ENCODE results near the gene LBX1. TPM values are rescaled to one million over a fixed set of nuclear protein-coding genes. Genes with fewer than 3 reads are reported as not detected.

LBX1 gene, protein sequence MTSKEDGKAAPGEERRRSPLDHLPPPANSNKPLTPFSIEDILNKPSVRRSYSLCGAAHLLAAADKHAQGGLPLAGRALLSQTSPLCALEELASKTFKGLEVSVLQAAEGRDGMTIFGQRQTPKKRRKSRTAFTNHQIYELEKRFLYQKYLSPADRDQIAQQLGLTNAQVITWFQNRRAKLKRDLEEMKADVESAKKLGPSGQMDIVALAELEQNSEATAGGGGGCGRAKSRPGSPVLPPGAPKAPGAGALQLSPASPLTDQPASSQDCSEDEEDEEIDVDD
- total RNA-seq (2014; rRNA removed) = 1.7 TPM in 2 replicates
- polyA plus RNA-seq (2012) = 0.73 TPM

DNA sequence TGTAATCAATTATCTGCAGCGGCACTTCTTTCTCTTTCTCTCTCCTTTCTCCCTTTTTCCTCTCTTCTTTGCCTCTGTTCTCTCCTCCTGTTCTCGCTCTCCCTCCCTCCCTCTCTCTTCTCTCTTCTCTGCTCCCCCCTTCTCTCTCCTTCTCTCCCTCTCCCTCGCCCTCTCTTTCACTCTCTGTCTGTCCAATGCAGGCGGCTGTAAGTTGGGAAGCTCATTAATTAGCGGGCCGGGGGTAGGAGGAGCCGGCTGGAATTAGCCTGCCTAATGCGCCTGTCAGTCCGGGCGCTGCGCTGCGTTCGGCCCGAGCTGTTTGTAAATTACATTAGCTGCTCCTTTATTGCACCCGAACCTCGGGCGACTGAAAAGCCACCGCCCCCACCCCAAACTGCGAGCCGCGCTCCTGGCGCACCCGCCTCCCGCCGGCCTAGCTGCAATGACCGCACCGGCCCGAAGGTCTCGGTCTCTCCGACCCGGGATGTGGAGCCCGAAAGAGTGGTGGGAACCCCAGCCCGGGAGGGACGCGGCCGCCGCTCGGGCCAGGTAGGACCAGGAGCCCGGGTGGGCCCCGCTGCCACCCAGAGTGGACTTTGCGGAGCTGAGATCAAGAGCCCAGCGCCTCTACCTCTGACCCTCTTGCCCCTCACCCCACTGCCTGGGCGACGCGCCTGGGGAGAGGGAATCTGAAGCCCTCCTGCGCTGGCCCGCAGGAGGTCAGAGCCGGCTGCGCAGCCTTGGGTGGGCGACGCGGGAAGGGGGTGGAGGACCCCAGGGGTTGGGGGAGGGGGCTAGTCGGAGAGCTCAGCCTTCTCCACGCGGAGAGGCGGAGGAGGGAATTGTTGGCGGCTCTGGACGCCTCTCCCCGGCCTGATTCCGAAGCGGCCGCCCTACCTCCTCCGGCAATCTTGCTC is at the start of gene LBX1:
LBX1 (minus strand) TSS at position 198 of the 917 bp plus-strand sequence. CDS start 648 bp downstream, outside the sequence.
- DNase-seq (ENCODE audit: low read depth) = peak; percentile 12

DNA sequence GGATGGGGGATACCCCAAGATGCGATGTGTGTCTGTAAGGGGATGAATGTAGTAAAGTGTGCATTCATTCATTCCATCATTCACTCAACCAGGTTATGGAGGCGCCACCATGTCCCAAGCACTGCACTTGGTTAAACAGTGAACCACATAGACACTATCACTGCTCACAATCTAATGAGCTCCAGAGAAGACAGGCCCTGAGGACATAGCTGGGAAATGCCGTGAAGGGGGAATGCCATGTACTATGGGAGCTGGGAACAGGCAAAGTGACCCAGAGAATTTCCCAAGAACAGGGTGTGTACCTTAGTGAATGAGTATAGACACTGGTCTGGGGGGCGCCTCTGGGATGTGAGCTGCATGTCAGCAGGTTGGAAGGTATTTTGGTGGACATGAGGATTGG is 44.5 kb upstream of the LBX1 start:
- no peak for DNase-seq (ENCODE audit: low read depth)

DNA sequence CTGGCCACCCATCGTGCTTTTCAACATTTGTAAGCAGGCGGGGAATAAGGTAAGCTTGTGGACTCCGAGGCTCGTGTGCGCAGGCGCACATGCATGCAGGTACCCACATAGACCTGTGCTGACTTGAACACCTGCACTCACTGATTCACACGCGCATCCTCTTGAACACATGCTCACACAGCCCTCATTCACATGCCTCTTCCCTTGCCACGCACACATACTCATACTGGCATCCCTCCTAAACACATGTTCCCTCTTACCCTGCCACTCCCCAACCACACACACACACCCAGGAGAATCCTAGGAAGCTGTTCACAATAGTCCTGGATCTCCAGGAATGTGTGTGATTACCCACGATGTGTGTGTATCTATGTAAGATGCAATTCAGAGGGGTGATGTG is 44.1 kb upstream of the LBX1 start:
- no peak for DNase-seq (ENCODE audit: low read depth)

DNA sequence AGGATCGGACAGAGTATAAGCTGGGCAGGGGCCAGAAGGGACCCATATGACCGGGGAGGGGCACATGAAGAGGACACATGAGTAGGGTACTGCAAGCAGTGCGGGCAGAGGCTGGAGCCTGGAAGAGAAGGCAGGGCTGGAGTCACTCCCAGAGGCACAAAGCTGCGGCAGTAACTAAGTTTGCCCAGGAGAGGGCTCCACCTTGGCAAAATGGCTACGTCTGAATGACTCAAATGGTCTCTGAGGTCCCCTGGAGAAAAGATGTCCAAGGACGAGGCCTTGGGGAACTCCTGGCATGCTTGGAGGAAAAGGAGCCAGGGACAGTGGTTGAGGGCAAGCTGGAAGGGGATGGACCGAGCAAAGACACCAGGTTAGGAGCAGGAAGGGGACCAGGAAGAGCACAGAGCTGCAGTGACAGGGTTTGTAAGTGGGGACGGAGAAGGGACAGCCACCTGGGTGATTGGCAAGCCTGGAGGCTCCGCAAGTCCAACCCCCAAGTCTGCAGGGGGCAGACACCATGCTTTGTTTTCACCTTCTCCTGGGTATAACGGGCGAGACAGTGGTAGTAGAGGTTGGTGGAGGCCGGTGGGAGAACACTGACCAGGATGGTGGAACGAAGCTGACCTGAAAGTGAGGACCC is 43.1 kb upstream of the LBX1 start:
- DNase-seq (ENCODE audit: low read depth) = peak; percentile 61

DNA sequence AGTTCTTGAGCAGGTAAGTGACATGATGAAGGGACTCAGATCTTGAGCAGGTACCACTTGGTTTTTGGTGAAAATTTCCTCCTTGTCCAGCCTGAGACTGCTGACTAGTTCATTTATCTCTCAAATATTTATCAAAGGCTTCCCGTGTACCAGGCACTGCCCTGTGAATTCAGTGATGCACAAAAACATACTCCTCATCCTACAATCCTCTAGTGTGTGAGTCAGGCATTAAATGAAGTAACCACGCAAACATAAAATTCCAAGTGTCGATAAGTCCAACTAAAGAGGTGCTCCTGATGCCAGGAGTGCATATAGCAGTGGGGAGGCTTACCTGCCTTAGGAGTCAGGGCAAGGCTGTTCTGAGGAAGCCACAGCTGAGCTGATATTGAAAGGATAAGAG is 41.5 kb upstream of the LBX1 start:
- no peak for DNase-seq (ENCODE audit: low read depth)

DNA sequence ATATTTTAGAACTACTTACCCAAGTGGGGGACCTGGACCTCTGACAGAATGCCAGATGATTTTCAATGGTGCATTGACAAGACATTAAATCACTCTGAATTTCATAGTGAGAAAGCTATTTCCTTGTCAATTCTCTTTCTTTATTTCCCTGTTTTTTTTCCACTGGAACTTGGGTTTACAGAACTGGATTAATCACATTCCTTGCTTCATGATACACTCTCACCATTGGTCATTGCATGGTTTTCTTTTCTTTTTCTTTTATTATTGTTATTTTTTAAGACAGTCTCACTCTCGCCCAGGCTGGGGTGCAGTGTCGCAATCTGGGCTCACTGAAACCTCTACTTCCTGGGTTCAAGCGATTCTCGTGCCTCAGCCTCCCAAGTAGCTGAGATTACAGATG is 38.5 kb upstream of the LBX1 start:
- no peak for DNase-seq (ENCODE audit: low read depth)

DNA sequence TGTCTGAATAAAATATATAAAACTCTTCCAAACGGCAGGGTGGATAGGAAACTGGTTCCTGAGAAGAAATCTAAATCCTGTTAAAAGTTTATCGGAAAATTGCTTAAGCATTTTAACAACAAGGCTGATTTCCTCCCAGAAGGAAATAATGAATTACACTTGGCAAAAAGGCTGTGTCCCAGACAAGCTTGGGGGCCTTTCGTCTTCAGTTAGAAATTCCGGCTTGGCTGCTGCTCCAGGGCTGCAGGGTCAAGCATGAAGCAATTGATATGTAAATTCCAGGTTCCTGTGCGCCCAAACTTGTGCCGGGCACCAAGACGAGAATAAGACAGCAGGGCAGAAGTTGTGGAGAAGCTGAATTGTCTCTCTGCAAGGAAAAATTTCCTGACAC is 38.0 kb upstream of the LBX1 start:
- DNase-seq (ENCODE audit: low read depth) = no peak

DNA sequence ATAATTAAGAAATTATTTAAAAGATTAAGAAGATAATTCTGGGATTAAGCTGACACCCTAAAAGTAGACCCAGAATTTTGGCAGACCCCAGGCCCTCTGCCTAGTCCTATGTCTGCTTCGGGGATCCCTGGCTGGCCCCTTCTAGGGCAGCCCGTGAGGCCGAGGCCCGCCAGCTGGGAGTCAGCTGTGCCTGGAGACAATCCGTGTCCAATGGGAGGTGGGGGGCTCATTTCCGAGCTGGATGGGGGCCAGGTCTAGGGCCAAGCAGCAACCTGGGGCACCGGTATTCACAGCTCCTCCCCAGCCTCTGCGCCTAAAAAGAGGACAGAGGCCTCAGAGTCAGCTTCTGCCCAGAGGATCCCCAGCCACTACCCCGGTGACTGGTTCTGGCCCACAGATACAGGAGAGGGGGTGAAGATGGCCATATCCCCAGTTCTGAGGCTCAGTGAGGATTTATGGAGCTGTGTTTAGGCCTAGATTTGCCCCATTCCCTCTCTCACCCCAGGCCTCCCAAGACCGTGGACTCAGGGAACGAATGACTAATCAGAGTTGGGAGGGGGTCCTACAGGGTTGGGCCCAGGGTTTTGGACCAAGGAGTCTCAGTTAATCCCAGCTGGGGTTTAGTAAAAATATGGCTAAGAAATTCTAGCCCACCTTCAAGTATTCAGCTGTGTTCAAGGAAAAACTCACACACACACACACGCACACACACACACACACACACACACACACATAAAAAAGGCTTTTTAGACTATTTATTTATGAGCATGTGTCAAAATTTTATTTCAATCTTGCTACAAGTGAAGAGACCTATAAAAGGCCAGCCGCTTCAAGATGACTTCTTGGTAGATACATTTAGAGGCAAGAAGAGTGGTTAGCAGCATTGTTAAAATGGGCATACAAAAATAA is 37.4 kb upstream of the LBX1 start:
- no peak for DNase-seq (ENCODE audit: low read depth)

DNA sequence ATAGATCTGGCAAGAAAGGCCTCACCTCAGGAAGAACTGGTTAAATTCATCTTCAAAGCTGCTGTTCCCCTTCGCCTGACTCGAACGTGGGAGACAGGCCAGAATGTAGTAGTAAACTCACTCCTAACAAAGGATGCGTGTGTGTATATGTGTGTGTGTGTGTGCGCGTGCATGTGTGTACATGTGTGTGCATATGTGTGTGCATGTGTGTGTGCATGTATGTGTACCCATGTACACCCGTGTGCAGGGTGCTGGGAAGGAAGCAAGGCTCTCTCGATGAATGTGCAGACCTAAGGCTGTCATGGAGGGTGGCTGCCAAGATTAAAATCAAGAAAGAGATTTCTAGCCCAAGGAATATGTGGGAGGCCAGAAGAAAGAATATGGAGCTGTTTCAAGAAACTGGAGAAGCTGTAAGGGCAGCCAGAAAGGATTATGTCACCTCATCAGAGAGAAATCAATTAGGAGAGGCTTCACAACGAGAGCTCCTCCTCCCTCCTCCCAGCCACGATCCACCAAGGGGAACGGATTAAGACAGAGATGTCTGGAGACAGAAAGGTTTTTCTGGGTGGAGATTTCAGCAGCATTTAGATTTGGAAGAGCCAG is 34.0 kb upstream of the LBX1 start:
- no peak for DNase-seq (ENCODE audit: low read depth)

DNA sequence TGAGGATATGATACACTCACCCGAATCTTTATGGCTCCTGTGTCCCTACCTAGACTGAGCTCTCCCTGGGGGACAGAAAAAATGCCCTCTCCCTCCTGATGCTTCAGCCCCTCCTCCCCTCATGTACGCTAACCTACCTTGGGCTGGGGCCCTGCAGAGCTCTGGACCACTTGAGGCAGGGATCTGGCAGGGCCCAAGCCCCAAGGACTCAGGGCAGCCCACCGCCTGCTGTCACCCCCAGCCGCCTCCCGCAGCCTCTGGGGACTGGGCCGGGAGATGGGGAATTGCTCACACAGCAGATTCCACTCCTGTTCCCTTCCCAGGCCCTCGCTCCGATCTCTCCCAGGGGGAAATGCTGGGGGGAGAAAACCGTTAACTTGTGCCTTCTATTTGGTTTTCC is 32.9 kb upstream of the LBX1 start:
- DNase-seq (ENCODE audit: low read depth) = no peak

DNA sequence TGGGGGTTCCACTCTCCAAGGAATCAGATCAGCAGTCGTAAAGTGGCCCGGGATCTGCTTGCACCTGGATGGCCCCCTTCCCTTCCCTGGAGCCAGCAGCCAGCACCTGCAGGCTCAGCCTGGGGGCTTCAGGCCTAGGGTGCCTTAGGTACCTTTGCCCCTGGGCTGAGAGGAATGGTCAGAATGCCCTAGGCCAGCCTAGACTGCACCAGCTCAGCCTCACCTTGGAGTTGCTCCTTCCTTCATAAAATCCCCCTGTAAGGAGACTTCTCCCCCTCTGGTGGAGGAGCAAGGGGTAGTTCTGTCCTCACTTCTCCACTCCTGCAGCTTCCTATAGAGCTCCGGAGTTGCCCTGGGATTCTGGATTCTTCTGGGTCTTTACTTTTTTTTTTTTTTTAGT is 32.4 kb upstream of the LBX1 start:
- no peak for DNase-seq (ENCODE audit: low read depth)

DNA sequence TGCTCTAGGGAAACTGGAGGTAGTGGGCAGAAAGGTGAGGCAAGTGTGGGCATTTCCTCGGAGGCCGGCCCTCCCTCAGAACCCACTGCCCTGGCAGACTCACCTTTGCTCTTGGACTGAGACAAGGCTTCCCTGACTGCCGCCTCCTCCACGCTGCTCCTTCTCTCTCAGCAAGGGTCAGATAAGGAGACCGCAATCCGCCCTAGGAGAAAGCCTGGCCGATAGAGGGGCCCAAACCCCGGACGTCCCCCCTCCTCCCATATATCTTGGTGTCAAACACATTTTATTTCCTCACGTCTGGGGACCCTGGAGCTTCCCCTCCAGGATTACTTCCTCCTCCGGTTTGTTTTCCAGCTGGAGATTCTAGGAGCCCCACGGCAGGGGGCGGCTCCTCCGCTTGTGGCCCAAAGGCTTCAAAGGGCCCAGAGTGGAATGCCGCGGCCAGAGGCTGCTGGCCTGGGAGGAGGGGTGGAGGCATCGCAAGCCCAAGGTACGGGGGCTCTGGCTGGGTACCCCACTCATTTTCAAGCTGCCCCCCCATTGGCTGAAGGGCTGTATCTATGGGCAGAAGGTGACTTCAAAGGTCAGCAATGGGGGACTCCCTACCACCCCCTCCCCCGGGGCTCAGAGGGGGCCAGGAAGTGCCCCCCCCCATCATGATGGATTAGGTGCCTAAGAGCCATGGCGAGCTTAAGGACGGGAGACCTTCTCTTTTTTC is 31.7 kb upstream of the LBX1 start:
- no peak for DNase-seq (ENCODE audit: low read depth)

DNA sequence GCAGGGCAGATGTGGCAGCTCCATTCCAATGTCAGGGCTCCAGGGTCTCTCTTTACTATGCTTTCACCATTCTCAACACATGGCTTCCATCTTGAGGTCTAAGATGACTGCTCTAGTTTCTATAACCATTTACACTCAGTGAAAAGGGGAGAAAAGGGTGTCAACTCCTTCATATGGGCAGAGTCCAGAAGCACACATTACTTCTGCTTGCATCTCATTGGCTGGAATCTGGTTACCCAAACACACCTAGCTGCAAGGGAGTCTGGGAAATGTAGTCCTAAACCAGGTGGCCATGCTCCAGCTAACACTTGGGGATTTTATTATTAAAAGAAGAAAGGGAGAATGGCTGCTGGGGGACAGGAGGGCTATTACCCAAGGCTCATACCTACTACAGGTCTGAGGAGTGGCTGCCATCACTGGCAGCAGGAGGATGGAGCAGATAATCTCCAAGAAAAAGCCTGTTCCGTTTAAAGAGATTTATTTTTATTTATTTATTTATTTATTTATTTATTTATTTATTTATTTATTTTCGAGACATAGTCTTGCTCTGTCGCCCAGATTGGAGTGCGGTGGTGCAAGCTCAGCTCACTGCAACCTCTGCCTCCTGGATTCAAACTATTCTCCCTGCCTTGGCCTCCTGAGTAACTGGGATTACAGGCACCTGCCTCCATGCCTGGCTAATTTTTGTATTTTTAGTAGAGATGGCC is 29.1 kb upstream of the LBX1 start:
- DNase-seq (ENCODE audit: low read depth) = no peak

DNA sequence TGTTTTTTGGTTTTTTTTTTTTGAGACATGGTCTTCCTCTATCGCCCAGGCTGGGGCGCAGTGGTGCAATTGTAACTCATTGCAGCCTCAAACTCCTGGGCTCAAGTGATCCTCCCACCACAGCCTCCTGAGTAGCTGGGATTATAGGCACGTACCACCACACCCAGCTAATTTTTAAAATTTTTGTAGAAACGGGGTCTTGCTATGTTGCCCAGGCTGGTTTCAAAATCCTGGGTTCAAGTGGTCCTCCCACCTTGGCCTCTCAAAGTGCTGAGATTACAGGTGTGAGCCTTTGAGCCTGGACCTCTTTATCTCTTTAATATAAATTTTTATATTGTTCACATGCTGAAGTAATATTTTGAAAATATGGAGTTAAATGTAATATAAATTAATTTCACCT is 28.2 kb upstream of the LBX1 start:
- DNase-seq (ENCODE audit: low read depth) = no peak

DNA sequence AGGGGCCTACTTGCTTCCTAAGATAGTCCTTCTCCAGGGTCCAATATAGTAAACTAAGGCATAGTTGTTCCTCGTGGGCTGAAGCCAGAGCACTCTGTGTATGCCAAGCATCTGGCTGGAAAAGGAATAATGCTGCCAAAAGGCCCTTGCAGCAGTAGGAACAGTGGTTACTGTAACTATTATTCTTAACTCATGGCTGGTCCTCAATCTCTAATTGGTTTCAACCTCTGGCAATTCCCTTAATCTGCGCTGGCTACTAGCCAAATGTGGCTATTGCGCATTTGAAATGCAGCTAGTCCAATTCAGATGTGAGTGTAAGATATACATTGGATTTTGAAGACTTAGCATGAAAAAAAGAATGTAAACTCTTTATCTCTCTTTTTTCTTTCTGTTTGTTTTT is 27.8 kb upstream of the LBX1 start:
- no peak for DNase-seq (ENCODE audit: low read depth)

DNA sequence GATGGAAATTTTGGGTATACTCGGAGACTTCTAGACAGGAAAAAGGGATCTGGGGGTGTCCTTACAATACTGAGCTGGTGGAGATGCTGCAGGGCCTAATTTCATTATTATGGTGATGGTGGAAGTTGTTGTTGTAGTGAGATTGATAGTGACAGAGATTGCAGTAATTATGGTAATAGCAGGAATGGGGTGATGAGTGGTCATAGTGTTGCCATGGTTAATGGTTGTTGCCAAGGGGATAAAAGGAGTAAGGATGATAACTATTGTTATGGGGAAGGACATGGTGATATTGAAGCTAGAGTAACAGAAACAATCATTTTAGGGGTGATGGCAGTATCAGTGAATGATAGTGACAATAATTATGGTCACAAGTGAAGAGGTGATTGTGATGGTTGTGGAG is 27.1 kb upstream of the LBX1 start:
- DNase-seq (ENCODE audit: low read depth) = no peak

DNA sequence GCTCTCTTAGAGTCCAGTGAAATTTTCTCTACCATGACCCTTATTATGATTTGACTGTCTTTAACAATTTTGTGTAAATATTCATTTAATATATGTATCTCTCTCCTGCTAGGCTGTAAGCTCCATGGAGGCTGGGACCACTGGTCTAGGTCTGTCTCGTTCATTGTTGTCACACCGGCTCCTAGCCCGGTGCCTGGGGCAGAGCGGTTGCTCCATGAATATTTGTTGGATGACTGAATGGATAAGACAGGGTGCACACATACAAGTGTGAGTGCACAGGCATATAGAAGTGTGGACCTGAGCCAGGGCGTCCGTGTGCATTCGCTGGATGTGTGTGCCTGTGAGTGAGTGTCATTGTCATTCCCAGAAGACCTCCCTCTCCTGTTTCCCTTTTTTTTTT is 20.9 kb upstream of the LBX1 start:
- no peak for DNase-seq (ENCODE audit: low read depth)

DNA sequence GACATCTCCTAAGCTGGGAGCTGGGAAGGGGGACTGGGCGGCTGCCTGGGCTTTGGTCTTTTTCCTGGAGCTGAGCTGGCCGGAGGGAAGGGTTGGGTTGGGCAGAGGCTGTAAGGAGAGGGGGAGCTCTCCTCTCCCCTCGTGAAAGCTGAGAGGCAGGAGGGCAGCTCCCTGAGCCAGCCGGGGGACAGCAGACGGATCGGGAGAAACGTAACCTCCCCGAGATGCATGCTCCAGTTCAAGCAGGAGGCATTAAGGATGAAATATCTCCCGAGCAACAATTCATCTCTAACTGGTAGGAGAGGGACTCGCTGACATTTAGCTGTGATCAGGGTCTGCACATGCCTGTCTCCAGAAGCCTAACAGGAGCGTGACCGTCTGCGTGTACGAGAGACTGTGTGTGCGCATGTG is 19.9 kb upstream of the LBX1 start:
- no peak for DNase-seq (ENCODE audit: low read depth)

DNA sequence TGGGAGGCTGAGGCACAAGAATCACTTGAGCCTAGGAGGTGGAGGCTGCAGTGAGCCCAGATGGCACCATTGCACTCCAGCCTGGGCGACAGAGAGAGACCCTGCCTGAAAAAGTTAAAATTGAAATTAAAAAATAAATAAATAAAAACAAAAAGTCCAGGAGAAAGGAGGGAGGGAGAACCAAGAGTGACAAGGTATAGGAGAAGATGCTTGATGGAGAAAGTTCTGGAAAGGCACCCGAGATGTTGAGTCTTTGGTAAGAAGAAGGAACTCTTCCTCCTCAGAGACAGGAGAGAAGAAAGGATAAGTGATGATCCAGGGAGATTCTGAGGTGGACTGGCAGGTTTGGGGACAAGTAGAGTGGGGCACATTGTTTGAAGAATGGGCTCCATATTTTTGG is 17.4 kb upstream of the LBX1 start:
- DNase-seq (ENCODE audit: low read depth) = no peak
